Stimulated activated CD8-positive, alpha-beta memory T cell treated with anti-CD3 and anti-CD28 coated beads, Interleukin-12 subunit alpha, Interleukin-12 subunit beta, amount 100 ng/mL, for 24 hours (primary cell): ENCODE measurements around the gene GART.
"Not testable (repeated sequence)": the region's sequence is repeated elsewhere in the genome, so short reads cannot be mapped to it uniquely, and the experiment has no call there.

Source experiments
- DNase-seq: peaks from one replicate; pipeline ENCODE4 v3.0.0-alpha.2; 2020; ENCODE audit errors: extremely low read depth

The GART gene

GRCh38 chr21:33518899-33519298 is 23.0 kb downstream of the GART start:
- no peak for DNase-seq

DNA sequence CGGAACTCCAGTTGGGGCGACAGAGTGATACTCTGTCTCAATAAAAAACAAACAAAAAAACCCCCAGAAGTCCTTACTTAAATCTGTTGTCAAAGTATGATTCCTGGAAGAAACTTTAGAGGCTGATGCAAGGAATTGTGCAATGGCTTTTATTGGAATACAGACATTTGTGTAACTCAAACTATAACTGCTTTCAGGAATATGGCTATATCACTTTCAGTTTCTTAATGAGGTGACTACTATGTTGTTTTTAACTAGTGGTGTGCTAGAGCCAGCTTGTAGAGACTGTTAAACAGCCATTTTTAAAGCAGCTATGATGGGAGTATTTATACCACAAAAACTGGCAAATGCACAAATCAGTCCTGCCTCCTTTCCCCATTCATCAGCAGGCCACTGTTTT is 27.7 kb downstream of the GART start:
- no peak for DNase-seq

DNA sequence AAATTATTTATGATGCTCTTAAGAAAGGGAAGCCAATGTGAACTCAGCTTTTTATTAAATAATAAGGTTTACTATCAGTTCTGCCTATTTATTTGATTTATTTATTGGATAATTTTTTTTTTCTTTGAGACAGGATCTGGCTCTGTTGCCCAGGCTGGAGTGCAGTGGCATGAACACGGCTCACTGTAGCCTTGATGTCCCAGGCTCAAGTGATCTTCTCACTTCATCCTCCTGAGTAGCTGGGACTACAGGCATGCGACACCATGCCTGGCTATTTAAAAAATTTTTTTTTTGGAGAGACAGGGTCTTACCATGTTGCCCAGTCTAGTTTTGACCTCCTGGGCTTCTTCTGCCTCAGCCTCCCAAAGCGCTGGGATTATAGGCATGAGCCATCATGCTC is 29.4 kb downstream of the GART start:
- no peak for DNase-seq

- DNase-seq = no peak
Measured at GRCh38 chr21:33511639-33512038, 30.3 kb downstream of the GART start.

DNA sequence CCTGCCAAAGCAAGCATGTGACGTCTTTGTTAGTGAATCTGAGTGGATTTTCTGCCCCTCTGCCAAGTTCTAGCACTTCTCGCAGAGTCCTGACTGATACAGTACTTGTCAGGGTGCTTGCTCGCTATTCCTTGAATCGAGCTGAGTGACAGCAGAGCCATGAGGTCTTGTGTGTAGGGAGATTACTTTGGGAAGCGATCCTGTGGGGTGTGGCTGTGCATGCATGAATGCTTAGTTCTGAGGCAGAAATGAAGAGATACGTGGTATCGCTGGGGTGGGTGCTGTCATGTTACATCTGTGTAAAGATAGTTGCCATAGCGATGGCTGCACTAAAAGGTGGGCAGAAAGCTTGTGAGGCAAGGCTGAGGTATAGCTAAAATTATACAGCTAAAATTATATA is 31.1 kb downstream of the GART start:
- DNase-seq = no peak

GRCh38 chr21:33507003-33507402 is 34.9 kb downstream of the GART start:
- not testable (repeated sequence) for DNase-seq

GRCh38 chr21:33505833-33506232 is 36.1 kb downstream of the GART start:
- DNase-seq = no peak

GRCh38 chr21:33496345-33496744 is 45.6 kb downstream of the GART start:
- no peak for DNase-seq

DNA sequence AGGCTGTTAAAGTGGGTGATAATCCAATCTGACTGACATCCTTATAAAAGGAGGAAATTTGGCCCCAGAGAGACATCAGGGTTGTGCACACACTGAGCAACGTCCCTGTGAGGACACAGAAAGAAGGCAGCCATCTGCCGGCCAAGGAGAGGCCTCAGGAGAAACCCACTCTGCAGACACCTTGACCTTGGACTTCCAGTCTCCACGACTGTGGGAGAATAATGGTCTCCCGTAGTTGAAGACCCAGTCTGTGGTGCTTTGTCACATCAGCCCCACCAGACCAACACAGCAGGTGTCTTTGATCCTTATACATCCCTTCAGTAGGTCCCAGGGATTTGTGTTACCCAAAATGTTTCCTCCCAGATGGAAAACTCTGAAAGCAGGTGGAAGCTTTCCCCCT is 46.2 kb downstream of the GART start:
- DNase-seq = no peak

- DNase-seq = no peak
Measured at GRCh38 chr21:33493756-33494155, 48.2 kb downstream of the GART start.

DNA sequence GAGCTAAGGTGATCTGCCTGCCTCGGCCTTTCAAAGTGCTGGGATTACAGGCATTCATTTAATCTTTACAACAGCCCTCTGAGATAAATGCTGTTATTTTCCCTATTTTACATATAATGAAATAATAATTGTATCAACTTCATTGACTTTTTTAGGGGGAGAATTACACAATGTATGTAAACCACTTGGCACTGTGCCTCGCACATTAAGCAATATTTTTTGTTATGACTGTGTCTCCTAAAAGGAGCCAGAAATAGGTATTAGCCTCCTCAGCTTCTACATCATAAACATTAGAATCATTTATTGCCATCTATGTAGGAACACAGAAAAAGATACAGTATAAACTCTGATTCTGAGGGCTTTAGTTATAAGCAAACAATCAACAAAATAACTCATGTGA is 49.3 kb downstream of the GART start:
- no peak for DNase-seq

DNA sequence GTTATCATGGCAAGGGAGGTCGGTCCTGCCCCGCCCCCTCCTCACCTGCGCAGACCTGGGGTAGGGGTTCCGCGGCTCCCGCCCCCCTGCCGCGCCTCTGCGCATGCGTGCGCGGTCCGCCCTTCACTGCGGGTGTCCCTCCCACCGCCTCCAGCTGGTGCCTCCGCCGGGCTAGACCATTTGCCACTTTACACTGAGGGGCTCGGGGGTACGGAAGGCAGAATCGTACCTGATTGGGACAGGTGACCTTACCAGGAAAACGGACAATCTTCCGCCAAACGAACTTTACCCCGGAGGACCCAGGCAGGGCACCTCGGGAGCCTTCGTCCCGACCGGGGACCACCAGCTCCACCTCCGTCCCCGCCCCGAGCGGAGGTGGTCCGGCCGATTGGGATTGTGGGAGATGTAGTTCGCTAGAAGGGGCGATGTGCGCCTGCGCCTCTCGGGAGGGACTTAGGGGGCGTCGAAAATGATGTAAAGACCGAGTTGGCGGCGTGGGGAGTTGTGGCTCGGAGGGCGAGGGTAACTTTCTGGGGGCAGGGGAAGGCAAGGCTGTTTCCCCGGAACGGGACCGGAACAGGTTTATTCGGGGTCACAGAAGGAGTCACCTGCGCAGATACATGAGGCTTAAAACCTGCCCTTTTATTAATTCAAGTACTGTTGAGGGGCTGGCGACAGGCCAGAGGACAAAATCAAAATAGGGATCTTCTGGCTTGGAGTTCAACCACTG is 50.4 kb downstream of the GART start, which contains the start of gene DNAJC28:
TSS of gene DNAJC28 (minus strand) at position 344 of the 730 bp plus-strand sequence. CDS start 2,323 bp downstream, outside the sequence.
- peak; percentile 87 for DNase-seq

DNA sequence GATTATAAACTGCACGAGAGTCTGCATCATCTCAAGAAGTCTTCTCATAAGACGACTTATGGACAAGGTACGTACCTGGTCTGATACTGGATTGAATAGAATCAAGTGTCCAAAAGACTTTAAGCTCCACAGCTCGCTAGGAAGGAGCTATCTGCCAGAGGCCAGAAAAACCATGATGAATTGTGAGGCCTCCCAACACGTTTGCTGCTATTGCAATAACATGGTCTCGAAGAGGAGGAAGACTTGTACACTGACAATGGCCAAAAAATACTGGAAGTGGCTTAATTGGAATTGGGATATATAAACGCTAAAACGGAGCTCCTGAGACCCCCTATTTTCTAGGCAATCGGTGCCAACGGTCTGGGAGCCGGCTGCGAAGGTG is 50.9 kb downstream of the GART start:
- DNase-seq = no peak

DNA sequence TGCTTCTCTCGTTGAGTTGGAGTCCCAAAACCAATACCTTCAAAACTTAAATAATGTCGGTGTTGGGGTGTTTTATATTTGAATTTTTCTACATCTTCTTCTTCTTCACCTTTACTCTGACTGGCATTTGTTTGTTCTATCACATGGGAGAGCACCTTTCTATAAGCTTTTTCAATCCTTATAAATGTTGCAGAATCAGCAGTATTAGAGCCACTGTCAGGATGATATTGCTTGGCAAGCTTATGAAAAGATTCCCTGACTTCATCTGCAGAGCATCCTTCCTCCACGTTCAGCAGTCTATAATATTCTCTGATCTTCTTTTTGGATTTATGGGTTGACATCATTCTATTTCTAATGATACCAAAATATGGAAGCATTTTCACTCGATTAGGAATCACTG is 53.0 kb downstream of the GART start:
- DNase-seq = no peak

- DNase-seq = no peak
Measured at GRCh38 chr21:33487996-33488395, 53.9 kb downstream of the GART start.

- no peak for DNase-seq
Measured at GRCh38 chr21:33481314-33481943, 60.5 kb downstream of the GART start.

DNA sequence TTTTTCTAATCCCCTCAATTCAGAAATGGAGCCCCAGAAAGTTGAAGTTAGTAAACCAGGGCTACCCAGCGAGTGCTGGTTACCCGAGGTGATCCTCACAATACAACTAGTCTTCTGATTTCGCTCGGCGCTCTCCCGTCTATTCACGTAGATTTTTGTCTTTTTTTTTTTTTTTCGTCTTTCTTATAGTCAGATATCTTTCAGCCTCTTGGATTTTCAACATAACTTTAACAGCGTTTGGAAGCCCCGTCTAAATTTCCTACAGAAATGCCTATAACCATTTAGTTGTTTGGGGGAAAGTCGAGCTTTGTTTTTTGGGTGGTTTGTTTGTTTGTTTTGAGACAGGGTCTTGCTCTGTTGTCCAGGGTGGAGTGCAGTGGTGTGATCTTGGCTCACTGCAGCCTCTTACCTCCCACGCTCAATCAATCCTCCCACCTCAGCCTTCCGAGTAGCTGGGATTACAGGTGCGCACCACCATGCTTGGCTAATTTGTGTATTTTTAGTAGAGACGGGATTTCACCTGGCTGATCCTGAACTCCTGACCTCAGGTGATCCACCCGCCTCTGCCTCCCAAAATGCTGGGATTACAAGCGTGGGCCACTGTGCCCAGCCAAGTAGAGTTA is 61.3 kb downstream of the GART start:
- DNase-seq = no peak

GRCh38 chr21:33479679-33480480 is 62.0 kb downstream of the GART start, which contains the start of gene TMEM50B:
TMEM50B (minus strand) TSS chr21:33479974; CDS start chr21:33468885, 11,089 bp downstream.
- peak; percentile 91 for DNase-seq

GRCh38 chr21:33478935-33479678 is 62.8 kb downstream of the GART start:
- no peak for DNase-seq

- DNase-seq = no peak
Measured at GRCh38 chr21:33478182-33478581, 63.7 kb downstream of the GART start.

GRCh38 chr21:33477066-33477465 is 64.9 kb downstream of the GART start:
- DNase-seq = no peak
